SK-N-SH treated with all-trans-retinoic acid at 6 μM for 48 hours (cell line): Measurements from ENCODE around the gene NEMF.
"Not testable (repeated sequence)": the region's sequence is repeated elsewhere in the genome, so short reads cannot be mapped to it uniquely, and the experiment has no call there.

Experiments used
- ATAC-seq: fragments of 200-7000 bp; cut with Tn5 transposase; 3 replicates; pipeline ENCODE4 v1.9.1; 2020; ENCODE audit warnings: mild to moderate bottlenecking, moderate library complexity
- ARNTL ChIP-seq: fragments of 450-650 bp; formaldehyde crosslinking; IDR thresholded peaks from 2 replicates; pipeline ENCODE4 v1.5.0; 2020; ENCODE audit warnings: low read depth, mild to moderate bottlenecking, moderate library complexity, borderline replicate concordance
- BACH2 ChIP-seq: fragments of 250-450 bp; sonication (Bioruptor Pico); IDR thresholded peaks from 2 replicates; pipeline ENCODE4 v1.9.0; 2021; ENCODE audit warnings: mild to moderate bottlenecking, borderline replicate concordance
- CREB5 ChIP-seq: fragments of 250-450 bp; sonication (Bioruptor Pico); IDR thresholded peaks from 2 replicates; pipeline ENCODE4 v1.5.1; 2020; ENCODE audit warnings: low read depth, mild to moderate bottlenecking, moderate library complexity
- CSDC2 ChIP-seq: fragments of 250-450 bp; sonication (Bioruptor Pico); IDR thresholded peaks from 2 replicates; pipeline ENCODE4 v1.5.0; 2020; ENCODE audit warnings: mild to moderate bottlenecking, moderate library complexity
- ESRRG ChIP-seq: fragments of 250-450 bp; sonication (Bioruptor Pico); IDR thresholded peaks from 2 replicates; pipeline ENCODE4 v1.6.1; 2021; ENCODE audit warnings: mild to moderate bottlenecking
- GLIS3 ChIP-seq: fragments of 250-450 bp; sonication (Bioruptor Pico); IDR thresholded peaks from 2 replicates; pipeline ENCODE4 v1.5.0; 2020; ENCODE audit warnings: mild to moderate bottlenecking, moderate library complexity
- ISL1 ChIP-seq: fragments of 250-450 bp; sonication (Bioruptor Pico); IDR thresholded peaks from 2 replicates; pipeline ENCODE4 v2.1.2; 2022; ENCODE audit warnings: mild to moderate bottlenecking, moderate library complexity
- OSR1 ChIP-seq: fragments of 250-450 bp; sonication (Bioruptor Pico); IDR thresholded peaks from 2 replicates; pipeline ENCODE4 v1.8.0; 2022; ENCODE audit warnings: moderate library complexity, mild to moderate bottlenecking, inconsistent platforms
- POU6F1 ChIP-seq: fragments of 250-450 bp; sonication (Bioruptor Pico); IDR thresholded peaks from 2 replicates; pipeline ENCODE4 v1.8.0; 2021; ENCODE audit warnings: low read depth, mild to moderate bottlenecking, moderate library complexity, borderline replicate concordance
- PPARA ChIP-seq: fragments of 250-450 bp; sonication (Bioruptor Pico); IDR thresholded peaks from 2 replicates; pipeline ENCODE4 v1.5.0; 2020; ENCODE audit warnings: mild to moderate bottlenecking, borderline replicate concordance
- RARB ChIP-seq: fragments of 250-450 bp; sonication (Bioruptor Pico); IDR thresholded peaks from 2 replicates; pipeline ENCODE4 v1.8.0; 2021; ENCODE audit warnings: mild to moderate bottlenecking, moderate library complexity
- SNAI2 ChIP-seq: fragments of 250-450 bp; sonication (Bioruptor Pico); IDR thresholded peaks from 2 replicates; pipeline ENCODE4 v1.5.0; 2020; ENCODE audit warnings: mild to moderate bottlenecking, moderate library complexity
- TOX ChIP-seq: fragments of 250-450 bp; sonication (Bioruptor Pico); IDR thresholded peaks from 2 replicates; pipeline ENCODE4 v1.8.0; 2021; ENCODE audit warnings: mild to moderate bottlenecking, moderate library complexity, borderline replicate concordance
- TSHZ2 ChIP-seq: fragments of 250-450 bp; sonication (Bioruptor Pico); IDR thresholded peaks from 2 replicates; pipeline ENCODE4 v1.5.0; 2020; ENCODE audit warnings: mild to moderate bottlenecking, moderate library complexity
- ZC3H10 ChIP-seq: fragments of 250-450 bp; sonication (Bioruptor Pico); IDR thresholded peaks from 2 replicates; pipeline ENCODE4 v1.5.1; 2021; ENCODE audit warnings: mild to moderate bottlenecking, moderate library complexity
- ZFP3 ChIP-seq: fragments of 250-450 bp; sonication (Bioruptor Pico); IDR thresholded peaks from 2 replicates; pipeline ENCODE4 v1.5.0; 2020; ENCODE audit warnings: mild to moderate bottlenecking, moderate library complexity
- ZFP30 ChIP-seq: fragments of 450-650 bp; formaldehyde crosslinking; IDR thresholded peaks from 2 replicates; pipeline ENCODE4 v1.5.0; 2022; ENCODE audit warnings: mild to moderate bottlenecking, moderate library complexity
- ZNF565 ChIP-seq: fragments of 450-650 bp; formaldehyde crosslinking; conservative IDR thresholded peaks from 2 replicates; pipeline ENCODE4 v1.5.0; 2020; ENCODE audit warnings: low read depth, mild to moderate bottlenecking, moderate library complexity
- ZNF70 ChIP-seq: fragments of 450-650 bp; formaldehyde crosslinking; IDR thresholded peaks from 2 replicates; pipeline ENCODE4 v1.5.0; 2020; ENCODE audit warnings: mild to moderate bottlenecking, moderate library complexity
- ZNF8 ChIP-seq: fragments of 450-650 bp; formaldehyde crosslinking; IDR thresholded peaks from 2 replicates; pipeline ENCODE4 v1.5.0; 2020; ENCODE audit warnings: mild to moderate bottlenecking, moderate library complexity

The NEMF gene

GRCh38 chr14:49820176-49820575 is 32.4 kb downstream of the NEMF start:
- TF ChIP-seq ISL1 (no peak), ZNF8 (no peak), TSHZ2 (CRISPR knock-in tag) (no peak), POU6F1 (CRISPR knock-in tag) (no peak), SNAI2 (CRISPR knock-in tag) (no peak), ZC3H10 (no peak), BACH2 (CRISPR knock-in tag) (no peak), PPARA (no peak), ARNTL (CRISPR knock-in tag) (no peak), CSDC2 (CRISPR knock-in tag) (no peak), CREB5 (CRISPR knock-in tag) (no peak), ESRRG (CRISPR knock-in tag) (no peak), ZNF565 (CRISPR knock-in tag) (no peak), ZFP3 (CRISPR knock-in tag) (no peak), OSR1 (CRISPR knock-in tag) (no peak), GLIS3 (CRISPR knock-in tag) (no peak)
- no peak for ATAC-seq

- ATAC-seq: no peak
Observed at GRCh38 chr14:49816844-49817243, 35.7 kb downstream of the NEMF start.

GRCh38 chr14:49816118-49816517 is 36.5 kb downstream of the NEMF start:
- not testable (repeated sequence) for ATAC-seq

More at GRCh38 chr14:49816844-49817243, 35.7 kb downstream of the NEMF start:
- TF ChIP-seq PPARA (no peak), RARB (CRISPR knock-in tag) (no peak), TSHZ2 (CRISPR knock-in tag) (no peak), ZNF70 (CRISPR knock-in tag) (no peak), OSR1 (CRISPR knock-in tag) (no peak), ZFP30 (CRISPR knock-in tag) (no peak), CREB5 (CRISPR knock-in tag) (no peak), ARNTL (CRISPR knock-in tag) (no peak), BACH2 (CRISPR knock-in tag) (no peak), TOX (CRISPR knock-in tag) (no peak), ZFP3 (CRISPR knock-in tag) (no peak), POU6F1 (CRISPR knock-in tag) (no peak), SNAI2 (CRISPR knock-in tag) (no peak), GLIS3 (CRISPR knock-in tag) (no peak)
